ENCODE measurements around the gene EDRF1. TPM values are rescaled to one million over a fixed set of nuclear protein-coding genes. Genes with fewer than 3 reads are reported as not detected.
"Not testable (repeated sequence)": the region's sequence is repeated elsewhere in the genome, so short reads cannot be mapped to it uniquely, and the experiment has no call there.

Gene EDRF1
- total RNA-seq, 1 donor from 2014 or later = 15.6 TPM

DNA sequence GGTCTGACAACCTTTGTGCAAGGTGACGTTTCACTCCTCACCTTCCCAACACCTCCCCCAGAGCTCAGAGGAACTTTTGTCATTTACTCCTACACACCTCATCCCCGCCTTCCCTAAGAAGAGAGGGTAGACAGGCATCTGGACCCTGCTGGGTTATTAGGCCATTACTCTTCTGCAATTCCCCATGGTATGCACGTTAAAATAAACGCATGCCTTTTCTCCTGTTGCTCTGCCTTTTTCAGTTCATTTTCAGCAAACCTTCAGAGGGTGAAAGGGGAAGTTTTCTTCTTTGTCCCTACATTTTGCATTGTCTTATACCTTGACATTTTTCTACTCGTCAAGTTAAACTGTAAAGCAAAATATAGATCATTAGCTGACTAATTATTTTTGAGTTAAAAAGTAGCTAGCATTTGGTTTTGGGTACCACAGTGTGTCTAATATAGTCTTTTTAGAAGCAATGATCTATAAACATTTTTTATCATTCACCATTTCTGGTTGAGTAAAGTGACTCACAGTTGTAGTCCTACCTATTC lies 10.5 kb upstream of the EDRF1 start:
- DNase-seq (ENCODE audit: low spot score) = no peak

DNA sequence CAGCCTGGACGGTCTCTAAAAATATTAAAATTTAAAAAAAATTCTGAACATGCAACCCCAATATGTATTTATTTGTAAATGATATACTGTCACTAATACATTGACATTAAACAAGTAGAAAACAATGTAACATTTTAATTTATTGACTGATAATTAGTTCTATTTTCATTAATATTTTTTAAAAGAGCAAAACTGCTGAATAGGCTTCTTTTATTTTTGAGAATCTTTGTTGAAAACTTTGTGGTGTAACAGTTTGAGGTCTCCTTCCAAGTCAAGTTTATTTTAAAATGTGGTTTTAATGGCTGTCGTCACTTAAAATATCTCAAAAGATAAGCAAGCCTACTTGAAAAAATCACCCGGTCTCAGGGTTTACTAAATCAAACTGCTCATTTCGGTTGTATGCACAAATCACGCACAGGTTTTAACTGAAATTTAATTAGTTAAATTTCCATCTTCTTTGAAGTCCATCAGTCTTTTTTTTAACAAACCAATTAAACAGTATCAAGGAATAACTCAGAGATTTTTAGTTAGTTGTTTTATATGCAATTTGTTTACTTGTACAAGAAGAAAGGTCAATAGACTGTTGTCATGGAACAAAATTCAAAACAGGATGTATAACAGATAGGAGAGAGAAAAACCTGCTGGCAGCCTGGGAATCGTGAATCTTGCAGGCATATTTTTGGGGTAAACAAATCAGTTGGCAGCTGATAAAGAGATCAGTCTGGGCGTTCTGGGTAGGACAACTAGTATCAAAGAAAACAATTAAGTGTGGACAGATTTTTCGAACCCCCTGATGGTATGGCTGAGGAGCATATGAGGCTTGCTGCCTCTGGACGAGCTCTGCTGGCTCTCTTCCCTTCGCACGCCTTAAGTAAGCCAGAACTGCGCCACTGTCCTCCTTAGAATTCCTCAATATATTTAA lies 9.7 kb upstream of the EDRF1 start:
- no peak for DNase-seq (ENCODE audit: low spot score)

DNA sequence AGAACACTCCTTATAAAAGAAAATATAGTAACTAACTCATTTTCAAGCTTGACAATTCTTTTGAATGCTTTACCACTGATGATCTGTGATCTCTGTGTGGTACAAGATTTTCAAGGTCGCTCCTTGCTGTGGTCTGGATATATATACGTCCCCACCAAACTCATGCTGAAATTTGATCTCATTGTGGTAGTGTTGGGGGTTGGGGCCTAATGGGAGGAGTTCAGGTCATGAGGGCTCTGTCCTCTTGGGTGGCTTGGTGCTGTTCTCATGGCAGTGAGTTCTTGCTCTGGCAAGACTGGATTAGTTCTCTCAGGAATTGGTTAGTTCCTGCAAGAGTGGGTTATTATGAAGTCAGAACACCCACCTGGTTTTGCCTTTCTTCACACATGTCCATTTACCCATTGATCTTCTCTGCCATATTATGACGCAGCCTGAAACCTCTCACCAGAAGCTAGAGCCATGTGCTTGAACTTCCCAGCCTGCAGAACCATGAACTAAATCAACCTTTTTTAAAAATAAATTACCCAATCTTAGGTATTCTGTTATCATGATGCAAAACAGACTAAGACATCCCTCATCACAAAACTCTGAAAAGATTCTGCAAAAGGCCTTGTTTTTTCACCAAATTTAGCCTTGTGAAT lies 8.3 kb upstream of the EDRF1 start:
- no peak for DNase-seq (ENCODE audit: low spot score)

DNA sequence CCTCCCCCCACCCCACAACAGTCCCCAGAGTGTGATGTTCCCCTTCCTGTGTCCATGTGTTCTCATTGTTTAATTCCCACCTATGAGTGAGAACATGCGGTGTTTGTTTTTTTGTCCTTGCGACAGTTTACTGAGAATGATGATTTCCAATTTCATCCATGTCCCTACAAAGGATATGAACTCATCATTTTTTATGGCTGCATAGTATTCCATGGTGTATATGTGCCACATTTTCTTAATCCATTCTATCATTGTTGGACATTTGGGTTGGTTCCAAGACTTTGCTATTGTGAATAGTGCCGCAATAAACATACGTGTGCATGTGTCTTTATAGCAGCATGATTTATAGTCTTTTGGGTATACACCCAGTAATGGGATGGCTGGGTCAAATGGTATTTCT lies 4.8 kb upstream of the EDRF1 start:
- not testable (repeated sequence) for DNase-seq (ENCODE audit: low spot score)

DNA sequence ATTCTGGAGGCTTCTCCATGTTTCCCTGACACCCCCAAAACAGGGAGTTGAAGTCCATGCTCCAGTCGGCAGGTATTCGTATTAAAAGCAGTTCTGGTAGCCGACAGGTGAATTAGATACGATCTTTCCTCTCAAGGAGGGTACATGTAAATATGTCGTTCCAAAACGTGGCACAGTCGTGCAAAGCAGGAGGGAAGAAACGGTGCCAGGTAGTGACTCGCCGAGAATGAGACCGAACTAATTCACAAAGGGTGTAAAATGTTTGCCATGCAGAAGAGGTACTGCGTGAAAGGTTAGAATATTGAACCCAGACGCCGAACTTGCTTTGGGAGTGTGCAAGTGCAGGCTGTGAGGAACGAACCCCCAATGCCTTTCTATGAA lies 483 bp downstream of the EDRF1 start:
- no peak for DNase-seq (ENCODE audit: low spot score)

DNA sequence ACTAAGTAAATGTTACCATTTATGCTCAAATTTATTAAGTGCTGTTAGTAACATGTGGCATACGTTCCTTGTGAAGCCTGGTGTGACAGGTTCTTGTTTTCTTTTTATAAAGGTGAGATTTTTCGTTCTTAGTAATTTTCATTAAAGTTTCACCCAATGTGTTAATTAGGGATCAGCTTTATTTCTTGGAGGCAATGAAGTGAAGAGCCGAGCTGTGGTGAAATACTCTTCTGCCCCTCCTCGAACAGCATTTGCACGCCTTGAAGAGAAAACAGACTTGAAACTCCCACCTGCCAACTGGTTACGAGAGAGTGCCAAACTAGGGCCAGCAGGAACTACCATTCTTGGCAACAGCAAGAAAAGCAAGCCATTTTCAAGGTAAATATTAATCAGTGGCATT lies 1.5 kb downstream of the EDRF1 start:
- no peak for DNase-seq (ENCODE audit: low spot score)

DNA sequence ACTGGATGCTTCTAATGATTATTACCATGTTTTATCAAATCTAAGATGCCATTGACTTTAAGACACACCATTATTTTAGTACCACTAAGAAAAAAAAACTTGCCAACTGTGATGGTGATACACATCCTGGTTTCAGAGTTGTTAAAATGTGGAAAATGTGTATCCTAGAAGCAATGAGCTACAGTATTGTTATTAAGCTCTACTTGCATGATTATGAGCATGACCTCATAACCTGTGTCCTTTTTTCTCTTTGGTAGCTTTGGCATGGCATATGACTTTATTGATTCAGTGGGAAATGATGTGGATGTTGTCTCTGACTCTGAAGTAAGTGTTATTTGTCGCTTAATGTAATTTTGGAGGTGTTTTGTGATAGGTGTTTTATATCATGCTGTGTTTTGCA lies 3.3 kb downstream of the EDRF1 start:
- DNase-seq (ENCODE audit: low spot score) = no peak

DNA sequence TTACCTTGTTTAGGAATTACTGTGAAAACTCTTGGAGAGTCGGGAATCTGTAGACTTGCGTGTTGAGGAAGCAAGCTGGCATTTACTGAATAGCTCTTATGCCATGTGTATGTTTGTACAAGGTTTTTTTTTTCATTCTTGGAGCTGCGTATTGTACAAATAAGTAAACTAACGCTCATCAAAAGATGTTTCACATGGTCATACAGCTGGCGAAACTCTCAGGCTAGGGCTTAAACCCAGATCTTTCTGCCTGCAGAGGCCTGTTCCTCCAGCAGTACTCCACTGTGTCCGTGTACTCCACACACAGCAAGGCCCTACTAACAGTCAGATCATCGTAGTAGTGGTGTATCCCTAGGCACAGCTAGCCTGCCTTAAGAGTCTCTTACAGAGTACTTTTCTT lies 7.4 kb downstream of the EDRF1 start:
- DNase-seq (ENCODE audit: low spot score) = no peak

DNA sequence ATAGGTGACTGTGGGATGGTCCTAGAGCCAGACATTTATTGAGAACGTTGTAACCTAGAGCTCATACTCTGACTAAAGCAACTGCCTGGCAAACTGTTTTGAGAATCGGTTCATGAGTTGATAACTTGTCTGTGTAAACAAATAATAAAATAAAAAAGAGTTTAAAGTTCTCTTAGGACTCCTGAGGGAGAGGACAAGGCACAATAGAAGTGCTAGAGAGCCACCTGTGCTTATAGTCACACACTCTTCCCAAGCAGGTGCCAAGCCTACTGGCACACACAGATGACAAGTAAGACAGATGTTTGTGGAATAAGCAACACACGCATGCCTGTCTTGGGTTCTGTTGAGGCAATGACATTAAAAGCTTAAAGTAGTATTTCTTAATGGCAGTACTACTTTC lies 7.9 kb downstream of the EDRF1 start:
- DNase-seq (ENCODE audit: low spot score) = no peak

DNA sequence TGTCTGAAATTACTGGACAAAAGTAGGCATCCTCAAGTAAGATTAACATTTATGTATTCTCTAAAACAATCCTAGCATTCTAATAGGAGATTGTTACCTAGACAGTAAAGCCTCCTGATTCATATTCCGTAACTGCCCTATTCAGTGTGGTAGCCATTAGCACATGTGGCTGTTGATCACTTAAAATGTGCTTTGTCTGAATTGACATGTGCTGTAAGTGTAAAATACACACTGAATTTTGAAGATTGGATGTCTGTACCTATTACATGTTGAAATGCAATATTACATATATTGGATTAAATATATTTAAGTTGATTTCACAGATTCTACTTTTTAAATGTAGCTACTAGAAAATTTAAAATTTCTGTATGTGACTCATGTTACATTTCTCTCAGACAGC lies 14.6 kb downstream of the EDRF1 start:
- no peak for DNase-seq (ENCODE audit: low spot score)

DNA sequence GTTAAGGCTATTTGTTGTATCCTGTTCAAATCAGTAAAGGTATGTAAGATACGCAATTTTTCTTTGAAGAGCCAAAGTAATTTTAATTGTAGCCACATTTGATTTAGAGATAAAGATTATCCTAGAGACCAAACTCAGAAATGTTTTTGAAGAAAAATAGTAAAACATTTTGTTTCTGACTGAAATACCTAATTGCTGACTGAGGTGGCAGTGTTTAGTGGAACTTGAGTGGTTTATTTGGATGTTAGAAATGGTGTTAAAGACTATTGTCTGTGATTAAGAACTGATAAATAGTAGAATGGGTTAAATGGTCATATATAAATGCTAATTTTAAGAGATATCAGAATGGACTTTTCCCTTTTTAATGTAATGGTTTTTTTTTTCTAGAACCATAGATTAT lies 15.3 kb downstream of the EDRF1 start:
- DNase-seq (ENCODE audit: low spot score) = no peak

DNA sequence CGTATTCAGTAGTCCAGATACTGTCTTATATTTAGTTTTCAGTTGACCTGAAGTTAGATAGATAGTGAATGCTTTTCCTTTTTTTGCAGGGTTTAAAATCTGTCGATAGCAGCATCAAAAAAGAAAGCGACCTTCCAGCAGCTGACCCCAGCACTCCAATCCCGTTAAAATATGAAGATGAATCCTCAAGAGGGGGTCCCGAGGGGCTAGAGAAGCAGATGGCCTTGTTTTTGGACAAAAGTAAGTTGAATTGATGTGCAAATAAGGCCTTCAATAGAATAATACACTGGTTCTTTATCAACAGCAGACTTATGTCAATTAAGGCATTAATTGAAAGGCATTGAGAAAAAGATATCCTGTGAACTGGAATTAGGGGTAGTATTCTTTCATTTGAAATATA lies 18.7 kb downstream of the EDRF1 start:
- DNase-seq (ENCODE audit: low spot score) = no peak

DNA sequence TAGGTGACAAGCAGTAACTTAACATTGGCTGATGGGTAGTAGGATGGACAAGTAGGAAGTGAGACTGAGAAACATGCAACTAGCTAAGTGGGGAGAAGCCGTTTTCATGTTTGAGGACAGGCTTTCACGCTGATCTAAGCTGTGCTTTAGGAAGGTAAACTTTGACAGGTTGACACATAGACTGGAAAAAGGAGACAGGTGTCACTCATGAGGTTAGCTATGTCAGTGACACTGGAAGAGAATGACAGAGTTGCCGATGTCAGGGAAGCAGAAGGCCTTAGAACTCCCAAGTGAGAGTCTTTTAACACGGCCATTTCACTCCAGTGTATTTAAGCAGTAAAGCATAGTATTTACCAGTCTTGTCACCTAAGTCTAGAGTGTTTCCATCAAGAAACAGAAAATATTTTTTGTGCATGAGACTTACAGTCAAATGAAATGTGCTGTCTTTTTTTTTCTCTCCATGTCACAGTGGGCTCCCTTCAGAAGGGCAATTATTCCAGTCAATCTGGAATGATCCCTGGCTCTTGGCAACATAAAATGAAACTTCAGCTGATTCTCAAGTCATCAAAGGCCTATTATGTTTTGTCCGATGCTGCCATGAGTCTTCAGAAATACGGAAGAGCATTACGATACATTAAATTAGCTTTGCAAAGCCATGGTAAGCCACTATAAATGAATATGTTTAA lies 20.6 kb downstream of the EDRF1 start:
- DNase-seq (ENCODE audit: low spot score) = no peak

DNA sequence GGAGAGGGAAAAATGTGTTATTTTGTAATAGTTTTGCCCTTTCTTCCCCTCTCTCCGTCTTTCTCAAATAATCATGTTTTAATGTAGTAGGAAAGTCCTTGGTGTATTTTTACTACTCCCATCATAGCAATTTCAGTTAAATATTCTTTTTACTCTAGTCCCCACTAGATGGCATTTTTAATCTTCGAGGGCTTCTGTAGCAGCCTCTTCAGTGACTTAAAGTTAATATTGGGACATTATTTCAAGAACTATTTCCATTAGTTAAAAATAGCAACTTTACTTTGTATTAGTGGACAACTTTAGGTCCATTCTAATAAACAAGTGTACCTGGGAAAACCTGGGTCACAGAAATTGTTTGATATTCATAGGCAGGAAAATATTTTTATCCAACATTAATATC lies 23.0 kb downstream of the EDRF1 start:
- DNase-seq (ENCODE audit: low spot score) = no peak

DNA sequence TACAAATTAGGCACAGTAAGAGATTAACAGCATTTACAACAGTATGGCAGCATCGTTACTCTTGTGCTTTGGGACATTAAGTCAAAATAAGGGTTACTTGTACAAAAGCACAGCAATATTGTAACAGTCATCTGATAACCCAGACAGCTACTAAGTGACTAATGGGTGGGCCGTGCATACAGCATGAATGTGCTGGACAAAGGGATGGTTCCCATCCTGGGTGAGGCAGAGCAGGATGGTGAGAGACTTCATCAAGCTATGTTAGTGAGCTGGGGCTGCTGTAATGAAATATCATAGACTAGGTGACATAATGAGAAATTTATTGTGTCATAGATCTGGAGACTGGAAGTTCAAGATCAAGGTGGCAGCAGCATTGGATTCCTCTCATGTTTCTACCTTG lies 25.4 kb downstream of the EDRF1 start:
- DNase-seq (ENCODE audit: low spot score) = no peak

DNA sequence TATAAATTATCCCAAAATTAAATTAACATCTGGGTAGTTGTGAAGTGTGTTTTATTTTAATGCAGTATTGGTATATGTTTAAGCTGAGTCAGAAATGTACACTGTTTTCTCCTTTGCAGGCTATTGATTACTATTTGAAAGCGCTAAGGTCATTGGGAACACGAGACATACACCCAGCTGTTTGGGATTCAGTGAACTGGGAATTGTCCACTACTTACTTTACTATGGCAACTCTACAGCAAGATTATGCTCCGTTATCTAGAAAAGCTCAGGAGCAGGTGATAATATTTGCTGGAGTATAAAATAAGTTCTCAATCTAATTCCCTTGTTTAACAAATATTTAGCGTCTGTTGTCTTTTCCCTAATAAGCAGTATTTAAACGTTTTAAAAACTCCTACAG lies 27.9 kb downstream of the EDRF1 start:
- DNase-seq (ENCODE audit: low spot score) = no peak

DNA sequence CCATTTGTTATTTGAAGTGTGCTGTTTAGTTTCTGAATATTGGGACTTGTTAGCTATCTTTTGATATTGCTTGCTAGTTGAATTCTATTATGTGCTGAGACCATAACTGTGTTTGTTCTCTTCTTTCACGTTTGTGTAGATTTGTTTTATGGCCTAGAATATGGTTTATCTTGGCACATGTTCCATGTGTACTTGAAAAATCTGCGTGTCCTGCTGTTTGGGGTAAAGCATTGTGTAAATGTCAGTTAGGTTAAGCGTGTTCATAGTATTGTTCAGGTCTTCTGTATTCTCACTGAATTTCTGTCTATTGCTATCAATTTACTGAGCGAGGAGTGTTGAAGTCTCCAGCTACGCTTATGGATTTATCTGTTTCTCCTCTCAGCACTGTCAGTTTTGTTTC lies 36.7 kb downstream of the EDRF1 start:
- DNase-seq (ENCODE audit: low spot score) = no peak

DNA sequence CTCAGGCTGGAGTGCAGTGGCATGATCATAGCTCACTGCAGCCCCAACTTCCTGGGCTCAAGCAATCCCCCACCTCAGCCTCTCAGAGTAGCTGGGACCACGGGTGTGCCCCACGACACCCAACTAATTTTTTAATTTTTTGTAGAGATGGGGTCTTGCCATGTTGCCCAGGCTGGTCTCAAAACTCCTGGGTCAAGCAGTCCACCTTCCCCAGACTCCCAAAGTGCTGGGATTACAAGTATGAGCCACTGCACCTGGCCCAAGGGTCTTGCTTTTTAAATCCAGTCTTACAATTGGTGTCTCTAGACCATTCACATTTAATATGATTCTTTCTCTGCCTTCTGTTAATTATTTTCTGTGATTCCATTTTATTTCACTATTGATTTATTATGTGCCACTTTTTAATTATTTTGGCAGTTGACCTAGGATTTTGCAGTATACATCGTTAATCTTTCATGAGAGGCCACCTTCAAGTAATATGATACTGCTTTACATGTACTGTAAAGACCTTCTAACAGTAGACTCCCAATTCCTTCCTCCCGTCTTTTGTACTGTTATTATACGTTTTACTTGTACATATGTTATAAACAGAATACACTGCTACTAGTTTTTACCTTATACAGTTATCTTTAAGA lies 37.5 kb downstream of the EDRF1 start:
- no peak for DNase-seq (ENCODE audit: low spot score)

DNA sequence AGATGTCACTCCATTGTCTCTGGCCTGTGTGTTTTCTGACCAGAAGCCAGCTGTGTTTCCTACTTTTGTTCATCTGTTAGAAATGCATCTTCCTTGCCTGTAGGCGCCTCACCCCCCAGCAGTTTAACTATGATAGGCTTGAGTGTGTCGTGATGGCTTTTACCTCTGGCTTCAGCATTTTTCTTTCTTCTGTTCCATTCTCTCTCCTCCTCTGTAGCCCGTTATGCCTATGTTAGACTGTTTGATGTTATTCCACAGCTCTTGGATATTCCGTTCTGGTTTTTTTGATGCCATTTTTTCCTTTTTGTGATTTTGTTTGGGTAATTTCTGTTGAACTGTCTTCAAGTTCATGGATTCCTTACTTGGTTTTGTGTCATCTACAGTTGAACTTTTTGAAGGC lies 38.2 kb downstream of the EDRF1 start:
- no peak for DNase-seq (ENCODE audit: low spot score)

DNA sequence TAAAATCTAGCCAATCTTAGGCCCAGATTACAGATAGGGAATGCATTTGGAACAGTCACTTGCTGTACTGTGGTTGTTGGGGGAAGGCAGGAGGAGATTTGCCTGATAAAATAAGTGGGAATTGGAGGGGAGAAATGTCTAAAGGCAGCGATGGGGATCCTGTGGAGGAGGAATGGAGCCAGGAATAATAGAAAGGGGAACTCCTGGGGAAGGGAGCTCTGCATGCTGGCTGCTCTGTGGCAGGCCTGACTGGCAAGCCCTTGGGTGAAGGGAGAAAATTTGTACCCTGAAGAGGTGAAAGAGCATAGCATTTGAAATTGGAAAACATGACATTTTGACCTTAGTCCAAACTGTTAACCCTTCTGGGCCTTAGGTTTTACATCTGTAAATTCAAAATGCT lies 42.5 kb downstream of the EDRF1 start:
- no peak for DNase-seq (ENCODE audit: low spot score)

All from mesenteric fat pad (tissue), 1 donor.